ENCODE measurements around the gene HMGN2. TPM values are rescaled to one million over a fixed set of nuclear protein-coding genes. Genes with fewer than 3 reads are reported as not detected.

Gene HMGN2
- total and polyA plus RNA-seq, 2 of the 13 experiments (the other 11 are each of a cell fraction or from before 2014, with no cell fraction given), result 63.4 to 343 TPM

DNA sequence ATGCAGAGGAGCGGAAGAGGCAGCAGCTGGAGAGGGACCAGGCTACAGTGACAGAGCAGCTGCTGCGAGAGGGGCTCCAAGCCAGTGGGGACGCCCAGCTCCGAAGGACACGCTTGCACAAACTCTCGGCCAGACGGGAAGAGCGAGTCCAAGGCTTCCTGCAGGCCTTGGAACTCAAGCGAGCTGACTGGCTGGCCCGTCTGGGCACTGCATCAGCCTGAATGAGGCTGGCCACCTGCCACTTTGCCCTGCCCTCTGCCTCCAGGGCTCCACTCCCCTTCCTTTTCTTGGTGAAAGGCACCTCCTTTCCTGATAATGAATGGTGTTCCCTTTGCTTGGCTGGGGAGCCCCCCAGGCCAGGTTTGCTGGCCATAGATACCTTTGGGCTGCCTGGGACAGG lies 3.3 kb upstream of the HMGN2 start:
- TF ChIP-seq ZSCAN30 (CRISPR knock-in tag; IDR thresholded peaks at IDR 0.05), result no peak
- TF ChIP-seq AGO1 (IDR thresholded peaks at IDR 0.05; ENCODE audit: low read depth, low read length, poor library complexity, severe bottlenecking), result peak; percentile 89
- TF ChIP-seq ZNF780A (CRISPR knock-in tag; IDR thresholded peaks at IDR 0.05), result no peak
- TF ChIP-seq KLF13 (CRISPR knock-in tag; IDR thresholded peaks at IDR 0.05), result no peak
- TF ChIP-seq ELF1 (CRISPR knock-in tag; IDR thresholded peaks at IDR 0.05), result no peak
- TF ChIP-seq, protein P1, sequence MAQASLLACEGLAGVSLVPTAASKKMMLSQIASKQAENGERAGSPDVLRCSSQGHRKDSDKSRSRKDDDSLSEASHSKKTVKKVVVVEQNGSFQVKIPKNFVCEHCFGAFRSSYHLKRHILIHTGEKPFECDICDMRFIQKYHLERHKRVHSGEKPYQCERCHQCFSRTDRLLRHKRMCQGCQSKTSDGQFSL (CRISPR knock-in tag; IDR thresholded peaks at IDR 0.05), result no peak
- TF ChIP-seq POLR2A (IDR thresholded peaks at IDR 0.05; ENCODE audit: insufficient read depth in 1 of 2, low read depth in 2 of 2, low read length in 2 of 2), result 0 out of 4 replicates have a peak, but pooled peaks of 1 of the 2 experiments have one; percentile 9
- no peak for TF ChIP-seq PAF1 (CRISPR knock-in tag; IDR thresholded peaks at IDR 0.05)
- no peak for TF ChIP-seq ELF3 (CRISPR knock-in tag; IDR thresholded peaks at IDR 0.05)
- TF ChIP-seq AGO2 (optimal IDR thresholded peaks at IDR 0.05; ENCODE audit: low read depth, low read length), result peak; percentile 67
- TF ChIP-seq, protein P2, sequence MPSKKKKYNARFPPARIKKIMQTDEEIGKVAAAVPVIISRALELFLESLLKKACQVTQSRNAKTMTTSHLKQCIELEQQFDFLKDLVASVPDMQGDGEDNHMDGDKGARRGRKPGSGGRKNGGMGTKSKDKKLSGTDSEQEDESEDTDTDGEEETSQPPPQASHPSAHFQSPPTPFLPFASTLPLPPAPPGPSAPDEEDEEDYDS (CRISPR knock-in tag; IDR thresholded peaks at IDR 0.05), result no peak
- Histone ChIP-seq H3K79me2 (ENCODE audit: insufficient read depth, low read length) (peaks cover 8% of the 10 kb centered on the region), H3K9me3 (ENCODE audit: low read length) (no peaks in the 10 kb centered on the region), H3K4me1 (ENCODE audit: insufficient read depth, low read length) (peaks cover 20% of the 10 kb centered on the region), H2AFZ (ENCODE audit: low read length) (no peak overlapping the region), H3K27me3 (ENCODE audit: control insufficient read depth in 1 of 2, insufficient read depth in 2 of 2, low read length in 2 of 2) (no peaks in the 10 kb centered on the region; a peak in 1 of 5 replicates), H3K27ac (ENCODE audit: extremely low read length, insufficient read depth, low read length) (no peak overlapping the region), H3K9ac (ENCODE audit: insufficient read depth, low read depth, low read length) (no peak overlapping the region), H3K4me2 (ENCODE audit: low read depth, low read length) (no peak overlapping the region), H3K36me3 (replicated peaks in 1 of 2; ENCODE audit: control insufficient read depth in 1 of 2, insufficient read depth in 2 of 2, low read length in 2 of 2) (peaks cover 12 to 60% of the 10 kb centered on the region in 2 experiments), H3K4me3 (replicated peaks in 1 of 3; ENCODE audit: insufficient read depth in 1 of 3, low read depth in 2 of 3, low read length in 3 of 3) (no peak overlapping the region), H4K20me1 (ENCODE audit: insufficient read depth, low read length) (peaks cover 10% of the 10 kb centered on the region)
- ChIA-PET POLR2A (no interaction called here), CTCF (ENCODE audit: low intra/inter-chr PET ratio, low total read pairs) (no interaction called here)
- intact Hi-C loops (cut with micrococcal nuclease; ENCODE audit: unreplicated experiment) (no loop called here), in situ Hi-C loops (cut with HindIII; ENCODE audit: extremely low pct_ligation_motif_present, low pct_unique_long_range_greater_than_20kb) (no loop called here)
- BruUV-seq (replicated peaks), result no TSS peak
- DNase-seq (ENCODE audit: low spot score) (no peak), ATAC-seq (no peak), FAIRE-seq (no peak)
- WGBS (ENCODE audit: low lambda C conversion rate), result 95% methylated on average over 10 of the region's 10 CpGs

All from HepG2 (cell line).